22Rv1 (cell line): Measurements from ENCODE around the gene OR2G3.

Source experiments
- H3K27ac ChIP-seq: fragments of 450-650 bp; 2 replicates; pipeline ENCODE4 v1.5.1; 2017
- ZFX ChIP-seq: fragments of 450-650 bp; IDR thresholded peaks from 2 replicates; pipeline ENCODE4 v1.6.1; 2017; ENCODE audit warnings: antibody characterized with exemption, borderline replicate concordance
- TF ChIP-seq, protein P1 (sequence below): fragments of 450-650 bp; IDR thresholded peaks from 2 replicates; pipeline ENCODE4 v1.5.1; 2017; ENCODE audit warnings: mild to moderate bottlenecking

OR2G3 gene

DNA sequence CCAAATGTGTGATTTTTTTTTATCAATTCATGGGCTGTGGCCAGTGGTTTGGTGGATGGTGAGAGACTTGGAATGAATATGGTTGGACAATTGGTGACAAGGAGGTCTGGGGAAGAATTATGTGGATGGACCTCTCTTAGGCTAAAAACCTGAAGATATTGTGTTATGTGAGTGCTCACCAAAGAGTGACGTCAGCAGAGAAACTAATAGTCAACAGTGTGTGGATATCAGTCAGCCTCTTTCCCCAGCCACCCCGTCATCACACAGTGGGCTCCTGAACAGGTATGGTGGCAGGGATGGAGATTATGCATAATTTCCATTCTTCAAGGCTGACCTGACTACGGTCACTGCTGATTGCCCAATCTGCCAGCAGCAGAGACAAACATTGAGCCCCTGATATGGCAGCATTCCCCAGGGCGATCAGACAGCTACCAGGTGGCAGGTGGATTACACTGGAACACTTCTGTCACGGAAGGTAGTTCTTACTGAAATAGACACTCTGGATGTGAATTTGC is 26.4 kb upstream of the OR2G3 start:
- TF ChIP-seq ZFX, result no peak
- TF ChIP-seq, protein P1, sequence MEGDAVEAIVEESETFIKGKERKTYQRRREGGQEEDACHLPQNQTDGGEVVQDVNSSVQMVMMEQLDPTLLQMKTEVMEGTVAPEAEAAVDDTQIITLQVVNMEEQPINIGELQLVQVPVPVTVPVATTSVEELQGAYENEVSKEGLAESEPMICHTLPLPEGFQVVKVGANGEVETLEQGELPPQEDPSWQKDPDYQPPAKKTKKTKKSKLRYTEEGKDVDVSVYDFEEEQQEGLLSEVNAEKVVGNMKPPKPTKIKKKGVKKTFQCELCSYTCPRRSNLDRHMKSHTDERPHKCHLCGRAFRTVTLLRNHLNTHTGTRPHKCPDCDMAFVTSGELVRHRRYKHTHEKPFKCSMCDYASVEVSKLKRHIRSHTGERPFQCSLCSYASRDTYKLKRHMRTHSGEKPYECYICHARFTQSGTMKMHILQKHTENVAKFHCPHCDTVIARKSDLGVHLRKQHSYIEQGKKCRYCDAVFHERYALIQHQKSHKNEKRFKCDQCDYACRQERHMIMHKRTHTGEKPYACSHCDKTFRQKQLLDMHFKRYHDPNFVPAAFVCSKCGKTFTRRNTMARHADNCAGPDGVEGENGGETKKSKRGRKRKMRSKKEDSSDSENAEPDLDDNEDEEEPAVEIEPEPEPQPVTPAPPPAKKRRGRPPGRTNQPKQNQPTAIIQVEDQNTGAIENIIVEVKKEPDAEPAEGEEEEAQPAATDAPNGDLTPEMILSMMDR, result no peak

GRCh38 chr1:247588060-247588459 is 17.3 kb upstream of the OR2G3 start, which contains the start of gene OR2G2:
TSS of gene OR2G2 (plus strand) at chr1:247588360. CDS start at chr1:247588360, 0 bp downstream.
- TF ChIP-seq ZFX, result no peak
- H3K27ac ChIP-seq, result no peak within 1 kb of the TSS

More for the DNA sequence above, 26.4 kb upstream of the OR2G3 start:
- H3K27ac ChIP-seq, result no peak overlapping the region

DNA sequence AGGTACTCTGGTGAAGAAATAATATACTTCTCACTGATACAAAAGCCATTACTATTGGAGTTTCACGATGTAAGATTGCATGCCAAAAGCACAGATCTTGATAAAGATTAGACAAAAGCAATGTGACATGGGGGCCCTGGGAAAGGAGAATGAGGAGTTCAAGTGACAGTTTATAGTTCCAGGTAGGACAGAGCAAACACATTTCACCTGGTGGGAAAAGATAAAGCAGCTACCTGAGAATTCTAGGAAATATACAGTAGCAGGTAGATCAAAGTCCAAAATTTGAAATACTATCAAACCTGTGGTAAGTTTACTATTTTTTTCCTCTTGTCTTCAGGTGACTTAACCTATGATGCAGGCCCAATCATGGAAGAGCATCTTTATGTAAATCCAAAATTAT is 8.0 kb downstream of the OR2G3 start:
- H3K27ac ChIP-seq, result no peak overlapping the region
- TF ChIP-seq ZFX, result no peak
- TF ChIP-seq, protein P1, result no peak

DNA sequence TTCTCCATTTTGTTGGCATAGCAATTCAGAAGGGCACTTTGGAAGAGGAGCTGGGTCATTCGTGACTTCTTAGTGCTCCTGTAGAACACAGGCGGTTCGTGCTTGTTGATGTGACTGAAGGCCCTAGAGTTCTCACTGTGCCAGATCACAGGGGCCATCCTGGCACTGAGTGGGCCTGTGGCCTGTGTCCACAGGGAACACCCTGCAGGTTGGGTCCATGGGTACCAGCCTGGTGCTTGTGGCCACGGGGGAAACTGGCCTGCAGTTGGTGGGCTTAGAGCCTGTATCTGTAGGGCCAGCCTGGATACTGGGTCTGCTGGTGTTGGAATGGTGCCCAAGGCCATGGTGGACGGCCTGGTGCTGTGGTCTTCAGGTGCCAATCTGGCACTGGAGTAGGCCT is 9.2 kb downstream of the OR2G3 start:
- H3K27ac ChIP-seq, result no peak overlapping the region
- TF ChIP-seq, protein P1, result no peak
- no peak for TF ChIP-seq ZFX

GRCh38 chr1:247627951-247628350 is 22.6 kb downstream of the OR2G3 start:
- TF ChIP-seq ZFX, result no peak
- TF ChIP-seq, protein P1, result no peak

GRCh38 chr1:247638011-247638410 is 32.6 kb downstream of the OR2G3 start:
- TF ChIP-seq ZFX, result no peak
- TF ChIP-seq, protein P1, result no peak
- H3K27ac ChIP-seq, result no peak overlapping the region

More at GRCh38 chr1:247627951-247628350, 22.6 kb downstream of the OR2G3 start:
- H3K27ac ChIP-seq, result no peak overlapping the region

DNA sequence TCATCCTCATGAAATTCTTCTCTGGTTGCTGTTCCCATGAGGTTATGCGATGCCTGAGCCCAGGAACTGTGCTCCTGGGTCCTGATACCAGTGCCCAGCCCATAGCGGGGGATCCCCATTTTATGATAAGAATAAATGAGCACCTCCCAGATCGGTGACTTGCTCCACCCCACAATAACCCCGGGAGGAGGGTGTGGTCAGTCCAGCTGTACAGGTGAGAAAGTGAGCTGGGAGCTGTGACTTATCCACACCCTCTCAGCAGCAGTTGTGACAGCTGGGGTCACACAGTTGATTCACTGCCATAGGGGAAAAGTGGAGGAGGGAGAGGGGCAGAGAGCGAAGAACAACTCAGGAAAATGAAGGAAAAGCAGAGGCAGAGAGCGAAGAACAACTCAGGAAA is 33.4 kb downstream of the OR2G3 start:
- TF ChIP-seq, protein P1, result no peak
- TF ChIP-seq ZFX, result no peak
- no peak overlapping the region for H3K27ac ChIP-seq

GRCh38 chr1:247639381-247639981 is 34.1 kb downstream of the OR2G3 start:
- no peak overlapping the region for H3K27ac ChIP-seq
- TF ChIP-seq, protein P1, result no peak
- TF ChIP-seq ZFX, result no peak
